ENCODE results near the gene RNF128.

DNA sequence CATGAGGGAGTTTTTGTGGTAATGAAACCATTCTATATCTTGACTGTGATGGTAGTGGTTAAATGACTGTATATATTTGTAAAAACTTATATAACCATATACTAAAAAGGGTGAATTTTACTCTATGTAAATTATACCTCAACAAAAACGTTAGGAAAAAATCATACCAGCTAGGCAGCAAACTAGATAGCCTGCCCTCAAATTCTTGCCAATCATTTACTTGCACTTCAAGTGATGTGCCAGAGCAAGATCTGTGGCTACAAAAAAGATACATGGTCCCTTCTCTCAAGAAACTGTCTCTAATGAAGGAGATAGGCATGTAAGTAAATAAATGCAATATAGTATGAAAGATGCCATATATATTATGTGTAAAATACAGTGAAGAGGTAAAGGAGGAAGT lies 10.0 kb upstream of the RNF128 start:
- TF ChIP-seq CTCF (IDR thresholded peaks at IDR 0.05; ENCODE audit: low read depth, low read length, poor library complexity, severe bottlenecking): no peak
- TF ChIP-seq EZH2phosphoT487 (IDR thresholded peaks at IDR 0.05; ENCODE audit: borderline replicate concordance, low read length): no peak

All from DOHH2 (cell line).